MM.1S (cell line): ENCODE results near the gene ELF2.

Experiments
- CTCF ChIP-seq: fragments of 300-600 bp; sonication (generic); IDR thresholded peaks from 2 replicates; pipeline ENCODE4 v1.5.1; 2016; ENCODE audit warnings: antibody characterized with exemption, low read length, mixed read lengths
- EZH2 ChIP-seq: fragments of 300-600 bp; sonication (generic); optimal IDR thresholded peaks from 2 replicates; pipeline ENCODE3; 2017; ENCODE audit warnings: low read depth, mild to moderate bottlenecking, antibody characterized with exemption, low read length, mixed read lengths

DNA sequence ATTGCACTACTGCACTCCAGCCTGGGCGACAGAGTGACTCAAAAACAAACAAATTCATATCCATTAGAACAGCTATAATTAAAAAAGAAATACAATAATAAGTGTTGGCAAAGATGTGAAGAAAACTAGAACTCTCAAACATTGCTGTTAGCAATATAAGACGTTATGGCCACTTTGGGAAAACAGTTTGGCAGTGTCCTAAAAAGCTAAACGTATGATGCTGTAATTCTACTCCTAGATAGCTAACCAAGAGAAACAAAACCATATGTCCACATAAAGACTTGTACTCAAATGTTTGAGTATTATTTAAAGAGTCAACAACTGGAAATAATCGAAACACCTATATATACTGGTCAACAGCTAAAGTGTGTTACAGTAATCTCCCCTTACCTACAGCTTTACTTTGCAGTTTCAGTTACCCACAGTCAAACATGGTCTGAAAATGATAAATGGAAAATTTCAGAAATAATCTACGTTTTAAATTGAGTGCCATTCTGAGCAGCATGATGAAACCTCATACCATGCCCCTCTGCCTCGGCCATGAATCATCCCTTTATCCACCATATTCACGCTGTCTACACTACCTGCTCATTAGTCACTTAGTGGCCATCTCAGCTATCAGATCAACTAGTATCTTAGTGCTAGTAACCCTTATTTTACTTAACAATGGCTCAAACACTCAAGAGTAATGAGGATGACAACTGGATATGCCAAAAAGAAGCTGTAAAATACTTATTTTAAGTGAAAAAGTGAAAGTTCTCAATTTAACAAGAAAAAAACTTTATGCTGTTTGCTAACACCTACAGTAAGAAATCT lies 4.9 kb downstream of the ELF2 start:
- no peak for TF ChIP-seq CTCF
- no peak for TF ChIP-seq EZH2
